GM21737 (cell line): ENCODE data around the gene RNF20.
"Not testable (repeated sequence)": the region's sequence is repeated elsewhere in the genome, so short reads cannot be mapped to it uniquely, and the experiment has no call there.

Source experiments
- ATAC-seq: cut with Tn5 transposase; IDR thresholded peaks from one replicate; pipeline ENCODE4 v1.9.1; 2021; ENCODE audit warnings: mild to moderate bottlenecking, moderate library complexity; ENCODE audit not compliant: unreplicated experiment

Gene RNF20

GRCh38 chr9:101536351-101536750, 2.7 kb downstream of the RNF20 start:
- no peak for ATAC-seq

GRCh38 chr9:101536938-101537337, 3.3 kb downstream of the RNF20 start:
- ATAC-seq = no peak

GRCh38 chr9:101540069-101540468, 6.4 kb downstream of the RNF20 start:
- no peak for ATAC-seq

- no peak for ATAC-seq
Observed at GRCh38 chr9:101543098-101543735, 9.6 kb downstream of the RNF20 start.

- ATAC-seq = not testable (repeated sequence)
Observed at GRCh38 chr9:101549472-101550098, 15.9 kb downstream of the RNF20 start.

DNA sequence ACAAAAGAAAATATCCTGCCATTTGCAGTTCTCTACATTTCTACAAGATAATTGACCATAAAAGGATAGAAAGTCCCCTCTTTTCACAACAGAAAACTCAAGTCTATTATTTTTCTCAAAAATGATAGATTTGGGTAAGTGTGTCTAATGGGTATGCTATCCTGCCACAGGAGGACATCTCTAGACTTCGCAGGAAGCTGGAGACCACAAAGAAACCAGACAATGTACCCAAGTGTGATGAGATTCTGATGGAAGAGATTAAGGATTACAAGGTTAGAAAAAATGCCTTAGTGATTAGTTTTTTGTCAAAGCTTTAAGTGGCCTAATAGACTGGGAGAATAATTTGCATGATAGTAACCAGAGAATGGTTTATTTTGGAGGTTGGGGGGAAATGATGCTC, 28.1 kb downstream of the RNF20 start:
- no peak for ATAC-seq

- ATAC-seq = no peak
Observed at GRCh38 chr9:101562966-101563365, 29.3 kb downstream of the RNF20 start.

DNA sequence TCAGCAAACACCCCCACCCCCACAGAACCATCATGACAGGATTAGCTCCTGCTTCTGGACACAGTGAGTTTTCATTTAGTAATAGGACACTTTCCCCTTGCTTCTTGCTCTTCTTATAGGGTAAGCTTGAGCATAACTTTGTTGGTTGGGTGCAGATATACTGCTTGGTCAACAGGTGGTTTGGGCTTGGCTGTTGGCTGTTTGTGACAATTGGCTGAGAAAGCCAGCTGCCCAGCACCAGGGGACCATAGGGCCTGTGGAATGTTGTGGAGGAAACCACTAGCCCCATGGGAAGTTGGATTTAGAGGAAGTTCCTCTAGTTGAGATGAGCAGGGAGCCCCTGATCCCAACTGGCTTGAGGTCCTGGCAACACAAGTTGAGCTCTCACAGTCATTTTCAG, 30.6 kb downstream of the RNF20 start:
- ATAC-seq = no peak

DNA sequence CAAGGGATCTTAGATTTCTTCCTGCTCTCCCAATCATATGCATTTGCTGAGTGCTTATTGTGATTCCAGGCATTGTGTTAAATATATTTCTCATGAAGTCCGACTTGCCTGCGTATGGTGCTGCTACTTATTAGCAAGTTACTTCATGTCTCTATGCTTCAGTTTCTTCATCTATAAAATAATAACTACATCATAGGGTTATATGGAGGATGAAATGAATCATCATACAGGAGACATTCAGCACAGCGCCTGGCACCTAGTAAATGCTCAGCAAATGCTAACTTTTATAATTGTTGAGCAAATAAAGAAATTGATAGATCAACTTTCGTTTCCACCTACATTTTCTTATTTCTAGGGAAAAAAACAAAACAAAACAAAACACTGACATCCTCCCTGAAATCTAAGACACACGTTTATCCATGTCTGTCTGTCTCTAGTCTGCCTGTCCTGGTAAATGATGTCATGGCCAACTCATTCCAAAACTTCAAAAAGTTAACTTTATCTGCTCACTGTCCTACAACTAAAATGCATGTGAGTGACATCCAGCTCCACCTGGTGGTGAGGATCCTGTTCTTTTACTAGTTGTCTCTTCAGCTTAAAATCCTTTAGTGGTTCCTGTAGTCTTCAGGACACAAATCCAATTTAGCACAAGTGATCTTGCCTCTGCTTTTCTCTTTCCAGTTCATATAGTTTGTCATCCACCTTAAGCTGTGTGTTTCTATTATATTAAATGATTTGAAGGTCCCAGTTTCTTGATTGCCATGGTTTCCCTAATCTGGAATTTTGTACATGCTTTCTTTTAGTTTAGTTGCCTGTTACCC, 33.5 kb downstream of the RNF20 start:
- ATAC-seq = peak; percentile 57

- ATAC-seq = no peak
Observed at GRCh38 chr9:101567725-101568350, 34.2 kb downstream of the RNF20 start.

DNA sequence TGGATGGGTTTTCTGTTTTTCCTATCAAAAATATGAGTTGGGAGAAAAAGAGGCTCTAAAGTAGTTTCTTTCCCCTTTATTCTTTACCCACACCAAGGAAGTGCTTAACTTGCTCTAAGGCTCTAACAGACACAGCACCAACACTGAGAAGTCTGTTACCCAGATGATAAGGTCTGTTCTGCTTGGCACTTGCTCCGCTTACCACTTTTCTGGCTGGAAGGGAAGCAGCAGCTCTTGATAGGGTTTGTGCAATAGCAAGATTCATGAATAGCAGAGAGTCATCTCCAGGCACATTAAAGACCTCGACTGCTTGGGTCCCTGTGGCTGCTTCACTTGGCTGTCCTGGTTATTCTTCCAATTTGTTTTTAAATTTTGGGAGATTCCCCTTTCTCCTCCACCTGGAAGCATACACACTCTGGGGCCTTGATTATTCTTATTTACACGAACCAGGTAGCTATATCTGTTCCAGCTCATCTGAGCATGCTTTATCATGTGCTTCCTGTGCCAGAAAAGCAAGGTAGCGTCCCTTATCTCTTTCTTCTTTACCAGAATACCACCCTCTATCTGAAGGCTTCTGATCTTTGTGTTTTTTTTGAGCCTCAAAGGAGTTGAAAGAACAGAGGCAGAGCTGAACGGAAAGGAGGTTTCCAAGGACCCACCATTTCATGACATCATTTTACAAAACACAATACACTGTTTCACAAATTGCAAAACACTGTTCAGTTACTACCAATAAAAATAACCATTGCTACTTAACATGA, 36.3 kb downstream of the RNF20 start:
- ATAC-seq = no peak

- ATAC-seq = no peak
Observed at GRCh38 chr9:101571114-101571513, 37.5 kb downstream of the RNF20 start.

DNA sequence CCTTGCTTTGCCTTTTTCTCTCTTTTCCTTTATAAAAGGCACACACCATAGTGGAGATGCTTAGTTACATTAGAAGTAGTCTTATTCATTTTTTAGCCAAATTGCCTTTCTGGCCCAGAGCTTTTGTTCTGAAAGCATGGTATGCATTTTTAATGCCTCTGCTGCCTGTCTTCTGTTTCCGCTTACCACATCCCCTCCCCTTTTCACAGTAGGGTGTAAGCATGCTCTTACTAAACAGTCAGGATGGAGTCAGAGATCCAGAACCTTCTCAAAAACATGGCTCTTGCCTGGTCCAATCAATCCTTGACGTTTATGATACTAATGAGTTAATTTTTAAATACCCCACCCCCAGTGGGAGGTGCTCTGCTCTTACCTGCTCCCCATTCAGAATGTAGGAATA, 38.7 kb downstream of the RNF20 start:
- no peak for ATAC-seq

- no peak for ATAC-seq
Observed at GRCh38 chr9:101574731-101575333, 41.2 kb downstream of the RNF20 start.

GRCh38 chr9:101578378-101578777, 44.7 kb downstream of the RNF20 start:
- ATAC-seq = peak; percentile 60

DNA sequence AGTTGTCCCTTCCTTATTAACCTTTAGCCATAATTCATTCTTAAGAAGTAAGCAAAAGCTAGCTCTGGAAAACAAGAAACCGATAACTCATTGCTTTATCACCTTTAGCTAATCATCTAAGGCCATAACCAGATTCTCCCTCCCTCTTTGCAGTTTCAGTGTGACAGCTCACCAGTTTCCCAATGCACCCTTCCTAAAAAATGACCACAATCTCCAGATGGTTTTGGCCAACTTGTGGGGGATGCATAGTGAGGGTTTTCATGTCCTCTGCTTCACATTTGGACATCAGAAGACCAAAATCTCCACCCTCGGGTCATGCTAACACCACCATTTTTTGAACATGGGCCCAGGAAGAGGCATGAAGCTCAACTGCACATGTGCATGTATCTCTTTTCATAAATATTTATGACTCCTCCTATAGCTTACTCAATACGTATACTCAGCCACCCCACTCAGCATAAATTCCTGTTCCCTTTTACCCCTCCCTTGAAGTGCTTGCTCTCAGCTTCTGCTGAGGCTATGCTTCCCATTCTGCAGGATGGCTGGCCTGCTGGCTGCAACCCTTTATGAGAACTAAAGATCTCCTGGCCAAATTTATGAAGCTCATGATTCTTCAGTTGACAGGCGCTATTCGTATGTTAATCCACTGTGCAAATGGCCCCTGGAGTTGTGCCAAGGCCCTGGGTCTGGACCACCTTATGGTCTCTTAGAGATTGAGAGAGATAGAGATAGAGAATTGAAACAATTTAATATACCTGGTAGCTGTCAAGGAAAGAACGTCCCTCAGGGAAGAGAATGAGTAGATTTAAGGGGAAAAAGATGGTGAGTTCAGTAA, 46.3 kb downstream of the RNF20 start:
- ATAC-seq = no peak

DNA sequence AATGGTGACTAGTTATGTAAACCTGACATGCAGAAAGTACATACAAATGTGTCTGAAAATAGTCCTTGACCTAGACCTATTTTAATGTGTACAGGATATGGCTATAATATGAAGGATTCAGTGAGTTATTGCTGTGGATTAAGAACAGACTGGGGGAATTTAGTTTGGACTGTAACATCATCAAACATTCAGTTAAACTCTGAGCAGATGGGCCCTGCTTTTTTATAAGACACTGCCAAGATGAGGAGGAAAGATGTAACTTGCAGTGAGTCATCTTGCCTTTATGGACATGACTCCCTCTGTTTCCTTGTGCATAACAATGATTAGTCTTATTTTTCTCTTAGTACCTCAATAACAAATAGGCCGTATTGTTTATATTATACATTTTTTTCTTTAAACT, 48.9 kb downstream of the RNF20 start:
- no peak for ATAC-seq

GRCh38 chr9:101585740-101586139, 52.1 kb downstream of the RNF20 start:
- no peak for ATAC-seq

DNA sequence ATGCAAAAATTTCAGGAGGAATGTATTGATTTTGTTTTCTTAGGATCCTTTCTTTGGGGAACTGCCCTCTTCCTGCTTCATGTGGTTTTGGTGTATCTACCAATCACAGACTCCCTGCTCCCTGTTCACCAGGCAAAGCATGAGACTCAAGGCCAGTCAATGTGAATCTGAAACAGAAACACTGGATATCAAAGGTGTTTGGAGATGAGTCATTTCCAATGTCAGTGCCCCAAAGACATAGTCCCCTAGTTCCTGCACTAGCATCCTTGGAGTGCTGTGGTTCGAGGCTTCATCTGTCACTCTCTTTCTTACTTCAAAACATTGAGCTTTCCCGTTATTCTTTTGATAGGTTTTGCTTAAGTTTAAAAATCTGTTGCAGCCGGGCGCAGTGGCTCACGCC, 53.0 kb downstream of the RNF20 start:
- peak; percentile 85 for ATAC-seq
